Brain microvascular endothelial cell (primary cell): ENCODE data around the gene MLH1.
A peak's percentile ranks its signal among the peaks of the same experiment; 100 is the strongest.

Experiments
- DNase-seq: peaks from one replicate; pipeline ENCODE4 v3.0.0-alpha.2; 2020
- H3K27ac ChIP-seq: fragments of 250-450 bp; sonication (Bioruptor Pico); 2 replicates; pipeline ENCODE4 v1.5.1; 2020; ENCODE audit warnings: mild to moderate bottlenecking, moderate library complexity
- H3K27me3 ChIP-seq: fragments of 250-450 bp; sonication (Bioruptor Pico); replicated peaks from 2 replicates; pipeline ENCODE4 v1.5.1; 2020; ENCODE audit warnings: mild to moderate bottlenecking
- H3K36me3 ChIP-seq: fragments of 250-450 bp; sonication (Bioruptor Pico); replicated peaks from 2 replicates; pipeline ENCODE4 v1.5.1; 2020; ENCODE audit warnings: mild to moderate bottlenecking
- H3K4me3 ChIP-seq: 2 replicates; pipeline ENCODE4 v1.5.1; 2011; ENCODE audit warnings: low read depth, mild to moderate bottlenecking, control low read depth, low read length, moderate library complexity
- CTCF ChIP-seq: IDR thresholded peaks from 2 replicates; pipeline ENCODE4 v1.5.1; 2011; ENCODE audit warnings: low read depth, mild to moderate bottlenecking, moderate library complexity, low read length, control low read depth, inconsistent platforms; ENCODE audit errors: missing control alignments
- in situ Hi-C: cut with HindIII; loops from 2 replicates; pipeline ENCODE4 v1.10.0; 2017; ENCODE audit warnings: low sequenced_read_pairs, low pct_ligation_motif_present

Gene MLH1

GRCh38 chr3:36954452-36955134, 38.7 kb upstream of the MLH1 start:
- no peak for TF ChIP-seq CTCF
- Histone ChIP-seq H3K4me3 (no peak overlapping the region), H3K27me3 (no peaks in the 10 kb centered on the region), H3K36me3 (no peaks in the 10 kb centered on the region), H3K27ac (no peak overlapping the region)
- in situ Hi-C loops = no loop called here
- DNase-seq = no peak

- no peak for DNase-seq
- in situ Hi-C loops = no loop called here
- H3K27ac ChIP-seq = no peak overlapping the region
These were observed 37.2 kb upstream of the MLH1 start for GRCh38 chr3:36956155-36956554.

GRCh38 chr3:36957063-36957462, 36.3 kb upstream of the MLH1 start:
- no peak overlapping the region for H3K4me3 ChIP-seq
- in situ Hi-C loops = no loop called here
- H3K27ac ChIP-seq = no peak overlapping the region
- H3K36me3 ChIP-seq = no peaks in the 10 kb centered on the region
- no peak for DNase-seq
- no peaks in the 10 kb centered on the region for H3K27me3 ChIP-seq
- peak; percentile 30 for TF ChIP-seq CTCF

More at GRCh38 chr3:36956155-36956554, 37.2 kb upstream of the MLH1 start:
- TF ChIP-seq CTCF = no peak
- H3K27me3 ChIP-seq = no peaks in the 10 kb centered on the region
- H3K36me3 ChIP-seq = no peaks in the 10 kb centered on the region
- no peak overlapping the region for H3K4me3 ChIP-seq

GRCh38 chr3:36957862-36958686, 35.2 kb upstream of the MLH1 start:
- no peaks in the 10 kb centered on the region for H3K27me3 ChIP-seq
- TF ChIP-seq CTCF = no peak
- peak overlapping the region; percentile 38 for H3K27ac ChIP-seq
- no peaks in the 10 kb centered on the region for H3K36me3 ChIP-seq
- in situ Hi-C loops = no loop called here
- peak; percentile 75 for DNase-seq
- no peak overlapping the region for H3K4me3 ChIP-seq

- Histone ChIP-seq H3K27me3 (no peaks in the 10 kb centered on the region), H3K36me3 (no peaks in the 10 kb centered on the region), H3K4me3 (no peak overlapping the region), H3K27ac (no peak overlapping the region)
- DNase-seq = no peak
- in situ Hi-C loops = no loop called here
- no peak for TF ChIP-seq CTCF
These were observed 33.5 kb upstream of the MLH1 start for GRCh38 chr3:36959821-36960220.
